SU-DHL-6 (cell line): Measurements from ENCODE around the gene EIF3D.

Experiments
- EZH2phosphoT487 ChIP-seq: fragments of 200-600 bp; sonication (generic), shearing (Covaris generic); conservative IDR thresholded peaks from 2 replicates; pipeline ENCODE4 v1.6.1; 2018; ENCODE audit warnings: mild to moderate bottlenecking, antibody characterized with exemption, low read length, moderate library complexity, mixed read lengths
- TF ChIP-seq, protein P1 (sequence below): fragments of 200-600 bp; sonication (generic); IDR thresholded peaks from one replicate; pipeline ENCODE4 v1.5.1; 2017; ENCODE audit warnings: antibody characterized with exemption, mild to moderate bottlenecking, low read length, moderate library complexity; ENCODE audit not compliant: insufficient read depth, poor library complexity, severe bottlenecking

DNA sequence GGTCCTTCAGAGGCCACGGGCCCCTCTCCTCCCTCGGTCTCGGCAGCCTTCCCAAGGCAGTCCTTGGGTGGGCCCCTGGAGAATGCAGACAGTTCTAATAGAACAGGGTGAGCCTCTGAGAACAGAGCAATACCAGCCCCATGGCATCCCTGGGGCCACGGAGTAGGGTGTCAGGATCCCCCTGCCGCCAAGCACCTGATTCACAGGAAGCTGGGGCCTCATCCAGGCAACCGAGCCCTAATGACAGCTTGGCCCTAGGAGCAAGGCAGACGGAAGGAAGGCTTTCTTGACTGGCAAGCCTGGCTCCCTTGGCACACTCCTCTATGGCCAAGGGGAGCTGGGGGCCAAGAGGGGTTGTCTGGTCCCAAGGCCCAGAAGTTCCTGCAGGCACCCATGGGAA is 62.7 kb downstream of the EIF3D start:
- TF ChIP-seq, protein P1, sequence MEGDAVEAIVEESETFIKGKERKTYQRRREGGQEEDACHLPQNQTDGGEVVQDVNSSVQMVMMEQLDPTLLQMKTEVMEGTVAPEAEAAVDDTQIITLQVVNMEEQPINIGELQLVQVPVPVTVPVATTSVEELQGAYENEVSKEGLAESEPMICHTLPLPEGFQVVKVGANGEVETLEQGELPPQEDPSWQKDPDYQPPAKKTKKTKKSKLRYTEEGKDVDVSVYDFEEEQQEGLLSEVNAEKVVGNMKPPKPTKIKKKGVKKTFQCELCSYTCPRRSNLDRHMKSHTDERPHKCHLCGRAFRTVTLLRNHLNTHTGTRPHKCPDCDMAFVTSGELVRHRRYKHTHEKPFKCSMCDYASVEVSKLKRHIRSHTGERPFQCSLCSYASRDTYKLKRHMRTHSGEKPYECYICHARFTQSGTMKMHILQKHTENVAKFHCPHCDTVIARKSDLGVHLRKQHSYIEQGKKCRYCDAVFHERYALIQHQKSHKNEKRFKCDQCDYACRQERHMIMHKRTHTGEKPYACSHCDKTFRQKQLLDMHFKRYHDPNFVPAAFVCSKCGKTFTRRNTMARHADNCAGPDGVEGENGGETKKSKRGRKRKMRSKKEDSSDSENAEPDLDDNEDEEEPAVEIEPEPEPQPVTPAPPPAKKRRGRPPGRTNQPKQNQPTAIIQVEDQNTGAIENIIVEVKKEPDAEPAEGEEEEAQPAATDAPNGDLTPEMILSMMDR = no peak
- TF ChIP-seq EZH2phosphoT487 = no peak
